ENCODE results near the gene UBAC1.
A peak's percentile ranks its signal among the peaks of the same experiment; 100 is the strongest.

UBAC1 gene

GRCh38 chr9:135910757-135911156, 50.4 kb downstream of the UBAC1 start:
- Mint-ChIP-seq H3K4me3 (no peak overlapping the region), H3K9me3 (peaks cover 13% of the 10 kb centered on the region), H3K4me1 (ENCODE audit: low read depth) (peaks cover 47% of the 10 kb centered on the region), H3K27ac (peak overlapping the region; percentile 11), H3K36me3 (ENCODE audit: low read depth) (peaks cover 68% of the 10 kb centered on the region), H3K27me3 (no peaks in the 10 kb centered on the region)
- intact Hi-C loops (cut with micrococcal nuclease): no loop called here

GRCh38 chr9:135910216-135910615, 51.0 kb downstream of the UBAC1 start:
- peak overlapping the region; percentile 23 for H3K4me3 Mint-ChIP-seq
- intact Hi-C loops (cut with micrococcal nuclease): no loop called here
- H3K9me3 Mint-ChIP-seq: peaks cover 8% of the 10 kb centered on the region
- peak overlapping the region; percentile 61 for H3K27ac Mint-ChIP-seq
- H3K27me3 Mint-ChIP-seq: no peaks in the 10 kb centered on the region
- peaks cover 53% of the 10 kb centered on the region for H3K4me1 Mint-ChIP-seq (ENCODE audit: low read depth)
- H3K36me3 Mint-ChIP-seq (ENCODE audit: low read depth): peaks cover 67% of the 10 kb centered on the region

GRCh38 chr9:135909371-135909770, 51.8 kb downstream of the UBAC1 start:
- Mint-ChIP-seq H3K36me3 (ENCODE audit: low read depth) (peaks cover 60% of the 10 kb centered on the region), H3K4me3 (peak overlapping the region; percentile 70), H3K27ac (peak overlapping the region; percentile 61), H3K4me1 (ENCODE audit: low read depth) (peaks cover 61% of the 10 kb centered on the region), H3K9me3 (no peaks in the 10 kb centered on the region), H3K27me3 (no peaks in the 10 kb centered on the region)
- intact Hi-C loops (cut with micrococcal nuclease): no loop called here

- intact Hi-C loops (cut with micrococcal nuclease): no loop called here
- no peaks in the 10 kb centered on the region for H3K9me3 Mint-ChIP-seq
- H3K27me3 Mint-ChIP-seq: no peaks in the 10 kb centered on the region
- H3K4me3 Mint-ChIP-seq: peak overlapping the region; percentile 70
- peak overlapping the region; percentile 61 for H3K27ac Mint-ChIP-seq
- H3K4me1 Mint-ChIP-seq (ENCODE audit: low read depth): peaks cover 67% of the 10 kb centered on the region
- peaks cover 54% of the 10 kb centered on the region for H3K36me3 Mint-ChIP-seq (ENCODE audit: low read depth)
These were observed 52.4 kb downstream of the UBAC1 start for GRCh38 chr9:135908754-135909204.

GRCh38 chr9:135908093-135908753, 53.0 kb downstream of the UBAC1 start:
- intact Hi-C loops (cut with micrococcal nuclease): no loop called here
- Mint-ChIP-seq H3K9me3 (no peaks in the 10 kb centered on the region), H3K27ac (peak overlapping the region; percentile 61), H3K36me3 (ENCODE audit: low read depth) (peaks cover 48% of the 10 kb centered on the region), H3K4me3 (peak overlapping the region; percentile 70), H3K27me3 (no peaks in the 10 kb centered on the region), H3K4me1 (ENCODE audit: low read depth) (peaks cover 73% of the 10 kb centered on the region)

GRCh38 chr9:135907431-135908092, 53.6 kb downstream of the UBAC1 start, which contains the start of gene CAMSAP1:
Gene CAMSAP1 (minus strand): TSS chr9:135907546. CDS start chr9:135907159, 387 bp downstream.
- Mint-ChIP-seq H3K4me1 (ENCODE audit: low read depth) (peaks cover 79% of the 10 kb centered on the region), H3K27me3 (no peaks in the 10 kb centered on the region), H3K4me3 (peak within 1 kb of the TSS; percentile 70), H3K36me3 (ENCODE audit: low read depth) (peaks cover 42% of the 10 kb centered on the region), H3K27ac (peak within 1 kb of the TSS; percentile 61), H3K9me3 (no peaks in the 10 kb centered on the region)
- intact Hi-C loops (cut with micrococcal nuclease): loop anchor here (2.0 kb wide), 1 partner anchor 19 kb away; no protein-coding TSS in a partner anchor

GRCh38 chr9:135907006-135907430, 54.2 kb downstream of the UBAC1 start:
- Mint-ChIP-seq H3K4me1 (ENCODE audit: low read depth) (peaks cover 78% of the 10 kb centered on the region), H3K27ac (peak overlapping the region; percentile 58), H3K36me3 (ENCODE audit: low read depth) (peaks cover 40% of the 10 kb centered on the region), H3K9me3 (no peaks in the 10 kb centered on the region), H3K27me3 (no peaks in the 10 kb centered on the region), H3K4me3 (peak overlapping the region; percentile 65)
- intact Hi-C loops (cut with micrococcal nuclease): loop anchor here (2.0 kb wide), 1 partner anchor 20 kb away; no protein-coding TSS in a partner anchor

GRCh38 chr9:135906291-135907005, 54.7 kb downstream of the UBAC1 start:
- peak overlapping the region; percentile 58 for H3K27ac Mint-ChIP-seq
- intact Hi-C loops (cut with micrococcal nuclease): loop anchor here (2.0 kb wide), 1 partner anchor 20 kb away; no protein-coding TSS in a partner anchor

GRCh38 chr9:135905380-135906258, 55.6 kb downstream of the UBAC1 start:
- Mint-ChIP-seq H3K4me3 (peak overlapping the region; percentile 63), H3K27me3 (no peaks in the 10 kb centered on the region), H3K36me3 (ENCODE audit: low read depth) (peaks cover 40% of the 10 kb centered on the region), H3K4me1 (ENCODE audit: low read depth) (peaks cover 76% of the 10 kb centered on the region), H3K9me3 (no peaks in the 10 kb centered on the region), H3K27ac (peak overlapping the region; percentile 58)
- intact Hi-C loops (cut with micrococcal nuclease): loop anchor here (2.0 kb wide), 1 partner anchor 21 kb away; no protein-coding TSS in a partner anchor

More at GRCh38 chr9:135906291-135907005, 54.7 kb downstream of the UBAC1 start:
- H3K36me3 Mint-ChIP-seq (ENCODE audit: low read depth): peaks cover 40% of the 10 kb centered on the region
- no peaks in the 10 kb centered on the region for H3K9me3 Mint-ChIP-seq
- H3K4me1 Mint-ChIP-seq (ENCODE audit: low read depth): peaks cover 78% of the 10 kb centered on the region
- no peaks in the 10 kb centered on the region for H3K27me3 Mint-ChIP-seq
- peak overlapping the region; percentile 65 for H3K4me3 Mint-ChIP-seq

- intact Hi-C loops (cut with micrococcal nuclease): no loop called here
- no peak overlapping the region for H3K4me3 Mint-ChIP-seq
- no peaks in the 10 kb centered on the region for H3K27me3 Mint-ChIP-seq
- no peaks in the 10 kb centered on the region for H3K9me3 Mint-ChIP-seq
- peaks cover 28% of the 10 kb centered on the region for H3K36me3 Mint-ChIP-seq (ENCODE audit: low read depth)
- peaks cover 70% of the 10 kb centered on the region for H3K4me1 Mint-ChIP-seq (ENCODE audit: low read depth)
- H3K27ac Mint-ChIP-seq: peak overlapping the region; percentile 58
These were observed 57.2 kb downstream of the UBAC1 start for GRCh38 chr9:135903786-135904520.

- H3K36me3 Mint-ChIP-seq (ENCODE audit: low read depth): peaks cover 23% of the 10 kb centered on the region
- no peak overlapping the region for H3K4me3 Mint-ChIP-seq
- no peaks in the 10 kb centered on the region for H3K9me3 Mint-ChIP-seq
- H3K27ac Mint-ChIP-seq: no peak overlapping the region
- no peaks in the 10 kb centered on the region for H3K27me3 Mint-ChIP-seq
- H3K4me1 Mint-ChIP-seq (ENCODE audit: low read depth): peaks cover 68% of the 10 kb centered on the region
- intact Hi-C loops (cut with micrococcal nuclease): no loop called here
These were observed 57.9 kb downstream of the UBAC1 start for GRCh38 chr9:135903358-135903656.

GRCh38 chr9:135902655-135903357, 58.4 kb downstream of the UBAC1 start:
- H3K27ac Mint-ChIP-seq: no peak overlapping the region
- peaks cover 23% of the 10 kb centered on the region for H3K36me3 Mint-ChIP-seq (ENCODE audit: low read depth)
- intact Hi-C loops (cut with micrococcal nuclease): no loop called here
- no peaks in the 10 kb centered on the region for H3K27me3 Mint-ChIP-seq
- no peaks in the 10 kb centered on the region for H3K9me3 Mint-ChIP-seq
- no peak overlapping the region for H3K4me3 Mint-ChIP-seq
- H3K4me1 Mint-ChIP-seq (ENCODE audit: low read depth): peaks cover 64% of the 10 kb centered on the region

Measured in dendritic cell treated with granulocyte-macrophage colony-stimulating factor and Interleukin-4, amounts not matched to agents 40 ng/mL and 50 ng/mL, for 4 days (primary cell).